Transverse colon (tissue), 4 donors: ENCODE measurements around the gene SPTBN1.

Experiments
- CTCF ChIP-seq, 5 experiments: fragments of 200-600 bp in 3 of 5; fragments of 450-650 bp in 2 of 5; sonication (generic) in 3 of 5; IDR thresholded peaks; 1 replicate in 2 of 5; 2 replicates in 3 of 5; pipeline ENCODE4 v1.5.1; 2016 to 2017; ENCODE audit warnings: antibody characterized with exemption in 5 of 5, inconsistent platforms in 3 of 5, mild to moderate bottlenecking in 2 of 5, moderate library complexity in 1 of 5
- POLR2A ChIP-seq: fragments of 450-650 bp; IDR thresholded peaks from one replicate; pipeline ENCODE4 v1.6.1; 2016; ENCODE audit warnings: antibody characterized with exemption, mild to moderate bottlenecking, moderate library complexity
- POLR2AphosphoS5 ChIP-seq, 3 donors: sonication (generic); formaldehyde crosslinking; IDR thresholded peaks; one replicate each; pipeline ENCODE4 v1.6.1; 2016; ENCODE audit warnings: antibody characterized with exemption in 3 of 3

GRCh38 chr2:54490863-54491262 is 34.7 kb downstream of the SPTBN1 start:
- TF ChIP-seq CTCF (IDR thresholded peaks at IDR 0.05): no peak
- no peak for TF ChIP-seq POLR2AphosphoS5 (IDR thresholded peaks at IDR 0.05)
- no peak for TF ChIP-seq POLR2A
